Glutamatergic neuron (in vitro differentiated cells): ENCODE data around the gene KIAA1217. TPM values are rescaled to one million over a fixed set of nuclear protein-coding genes. Genes with fewer than 3 reads are reported as not detected.
A peak's percentile ranks its signal among the peaks of the same experiment; 100 is the strongest.

ENCODE experiments used
- DNase-seq: peaks from one replicate; pipeline ENCODE4 v3.0.0; 2022
- H3K27ac Mint-ChIP-seq: one replicate; pipeline ENCODE4 v1.8.0; 2020; ENCODE audit warnings: mild to moderate bottlenecking, mixed read lengths, inconsistent platforms; ENCODE audit not compliant: unreplicated experiment
- H3K27me3 Mint-ChIP-seq: one replicate; pipeline ENCODE4 v1.8.0; 2020; ENCODE audit warnings: mild to moderate bottlenecking, moderate library complexity, mixed read lengths, inconsistent platforms; ENCODE audit not compliant: unreplicated experiment
- H3K36me3 Mint-ChIP-seq: one replicate; pipeline ENCODE4 v1.8.0; 2020; ENCODE audit warnings: mild to moderate bottlenecking, mixed read lengths, inconsistent platforms; ENCODE audit not compliant: unreplicated experiment
- H3K4me1 Mint-ChIP-seq: one replicate; pipeline ENCODE4 v1.8.0; 2020; ENCODE audit warnings: mild to moderate bottlenecking, low read depth, mixed read lengths, inconsistent platforms; ENCODE audit not compliant: unreplicated experiment
- H3K4me3 Mint-ChIP-seq: one replicate; pipeline ENCODE4 v1.8.0; 2020; ENCODE audit warnings: mild to moderate bottlenecking, mixed read lengths, inconsistent platforms; ENCODE audit not compliant: unreplicated experiment
- H3K9me3 Mint-ChIP-seq: one replicate; pipeline ENCODE4 v1.8.0; 2020; ENCODE audit warnings: mild to moderate bottlenecking, moderate library complexity, mixed read lengths, inconsistent platforms; ENCODE audit not compliant: unreplicated experiment
- total RNA-seq: library from RNA; stranded (reverse); fragmentation: NEBNext Ultra II Directional; extraction: Animal tissue kit (Norgen Biotek cat#: 25700); gene quantifications from one replicate; pipeline ENCODE4 v1.2.1, GENCODE V29; 2021; ENCODE audit not compliant: unreplicated experiment
- TF ChIP-seq, protein P1 (sequence below): fragments of 200-600 bp; sonication (generic); IDR thresholded peaks from one replicate; pipeline ENCODE4 v1.5.0; 2021; ENCODE audit not compliant: partially characterized antibody, unreplicated experiment

KIAA1217 gene
- total RNA-seq, 1 donor from 2014 or later, result 4.4 TPM

DNA sequence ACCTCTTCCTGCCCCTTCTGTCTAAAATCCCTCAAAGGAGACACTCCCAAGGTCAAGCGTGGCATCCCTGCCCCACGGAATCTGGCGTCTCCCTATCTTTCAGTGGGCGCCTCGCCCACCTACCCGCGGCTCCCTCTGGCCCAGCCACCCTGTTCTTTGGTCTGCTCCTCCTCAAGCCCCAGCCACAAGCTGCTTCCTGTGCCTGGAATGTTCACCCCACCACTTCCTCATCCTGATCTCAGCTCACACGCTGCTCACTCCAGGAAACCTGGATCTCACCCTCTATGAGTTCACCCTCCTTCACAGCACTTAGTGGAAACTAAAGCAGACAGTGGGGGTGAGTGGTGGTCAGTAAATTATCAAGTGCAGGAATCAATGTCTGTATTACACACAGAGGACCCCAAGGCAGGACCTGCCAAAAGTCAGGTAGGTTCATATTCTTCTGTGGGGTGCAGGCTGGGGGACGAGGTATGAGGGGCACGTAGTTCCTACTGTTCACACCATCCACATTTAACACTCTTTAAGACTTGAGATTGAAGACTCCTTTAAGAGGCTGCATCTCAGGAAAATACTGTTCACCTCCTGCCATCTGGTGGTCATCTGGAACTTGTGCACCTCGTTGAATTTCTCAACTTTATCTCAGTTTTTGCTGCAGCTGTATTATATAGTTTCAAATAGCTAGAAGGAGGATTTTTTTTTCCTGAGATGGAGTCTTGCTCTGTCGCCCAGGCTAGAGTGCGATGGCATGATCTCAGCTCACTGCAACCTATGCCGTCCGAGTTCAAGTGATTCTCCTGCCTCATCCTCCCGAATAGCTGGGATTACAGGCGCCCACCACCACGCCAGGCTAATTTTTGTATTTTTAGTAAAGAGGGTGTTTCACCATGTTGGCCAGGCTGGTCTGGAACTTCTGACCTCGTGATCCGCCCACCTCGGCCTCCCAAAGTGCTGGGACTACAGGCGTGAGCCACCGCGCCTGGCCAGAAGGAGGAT, 348.1 kb downstream of the KIAA1217 start:
- Mint-ChIP-seq H3K36me3 (peaks cover 12% of the 10 kb centered on the region), H3K4me3 (no peak overlapping the region), H3K27me3 (no peaks in the 10 kb centered on the region), H3K9me3 (peaks cover 2% of the 10 kb centered on the region), H3K27ac (no peak overlapping the region), H3K4me1 (no peaks in the 10 kb centered on the region)
- DNase-seq, result no peak
- TF ChIP-seq, protein P1, sequence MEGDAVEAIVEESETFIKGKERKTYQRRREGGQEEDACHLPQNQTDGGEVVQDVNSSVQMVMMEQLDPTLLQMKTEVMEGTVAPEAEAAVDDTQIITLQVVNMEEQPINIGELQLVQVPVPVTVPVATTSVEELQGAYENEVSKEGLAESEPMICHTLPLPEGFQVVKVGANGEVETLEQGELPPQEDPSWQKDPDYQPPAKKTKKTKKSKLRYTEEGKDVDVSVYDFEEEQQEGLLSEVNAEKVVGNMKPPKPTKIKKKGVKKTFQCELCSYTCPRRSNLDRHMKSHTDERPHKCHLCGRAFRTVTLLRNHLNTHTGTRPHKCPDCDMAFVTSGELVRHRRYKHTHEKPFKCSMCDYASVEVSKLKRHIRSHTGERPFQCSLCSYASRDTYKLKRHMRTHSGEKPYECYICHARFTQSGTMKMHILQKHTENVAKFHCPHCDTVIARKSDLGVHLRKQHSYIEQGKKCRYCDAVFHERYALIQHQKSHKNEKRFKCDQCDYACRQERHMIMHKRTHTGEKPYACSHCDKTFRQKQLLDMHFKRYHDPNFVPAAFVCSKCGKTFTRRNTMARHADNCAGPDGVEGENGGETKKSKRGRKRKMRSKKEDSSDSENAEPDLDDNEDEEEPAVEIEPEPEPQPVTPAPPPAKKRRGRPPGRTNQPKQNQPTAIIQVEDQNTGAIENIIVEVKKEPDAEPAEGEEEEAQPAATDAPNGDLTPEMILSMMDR, result peak; percentile 68

DNA sequence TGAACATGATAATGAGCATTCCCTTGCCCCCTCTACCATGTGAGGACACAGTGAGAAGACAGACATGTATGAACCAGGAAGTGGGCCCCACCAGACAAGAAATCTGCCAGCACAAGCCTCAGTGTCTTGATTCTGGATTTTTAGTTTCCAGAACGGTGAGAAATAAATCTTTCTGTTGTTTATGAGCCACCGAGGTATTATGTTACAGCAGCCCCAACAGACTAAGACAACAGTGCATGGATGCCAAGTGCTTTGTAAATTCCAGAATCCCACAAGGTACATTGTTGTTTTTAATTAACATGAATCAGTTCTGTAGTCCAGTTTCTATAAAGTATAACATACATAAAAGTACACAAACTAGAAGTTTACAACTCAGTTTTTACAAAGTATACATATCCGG, 352.5 kb downstream of the KIAA1217 start:
- Mint-ChIP-seq H3K4me1 (no peaks in the 10 kb centered on the region), H3K4me3 (no peak overlapping the region), H3K9me3 (peaks cover 2% of the 10 kb centered on the region), H3K27me3 (no peaks in the 10 kb centered on the region), H3K27ac (no peak overlapping the region), H3K36me3 (peaks cover 12% of the 10 kb centered on the region)
- TF ChIP-seq, protein P1, result no peak
- no peak for DNase-seq

DNA sequence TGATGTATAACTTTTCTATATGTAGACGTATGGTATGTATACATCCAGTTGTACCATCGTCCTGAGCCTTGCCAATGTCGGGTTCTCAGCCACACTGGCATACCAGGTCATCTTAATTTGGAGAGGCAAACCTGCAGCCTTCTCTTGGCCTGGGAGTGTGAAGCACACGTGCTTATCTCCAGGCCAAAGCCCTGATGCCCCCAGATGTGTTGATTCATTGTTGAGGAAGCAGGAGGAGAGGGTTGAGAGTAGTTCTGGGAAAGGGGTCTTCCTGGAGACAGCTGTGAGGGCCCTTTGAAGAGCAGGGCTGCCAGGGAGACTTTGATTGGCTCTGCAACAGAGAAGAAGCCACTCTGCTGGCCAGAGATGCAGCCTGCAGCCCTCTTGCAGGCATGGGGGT, 359.1 kb downstream of the KIAA1217 start:
- Mint-ChIP-seq H3K4me3 (no peak overlapping the region), H3K27me3 (peaks cover 7% of the 10 kb centered on the region), H3K27ac (no peak overlapping the region), H3K9me3 (no peaks in the 10 kb centered on the region), H3K36me3 (peaks cover 6% of the 10 kb centered on the region), H3K4me1 (peaks cover 2% of the 10 kb centered on the region)
- DNase-seq, result no peak
- TF ChIP-seq, protein P1, result no peak

DNA sequence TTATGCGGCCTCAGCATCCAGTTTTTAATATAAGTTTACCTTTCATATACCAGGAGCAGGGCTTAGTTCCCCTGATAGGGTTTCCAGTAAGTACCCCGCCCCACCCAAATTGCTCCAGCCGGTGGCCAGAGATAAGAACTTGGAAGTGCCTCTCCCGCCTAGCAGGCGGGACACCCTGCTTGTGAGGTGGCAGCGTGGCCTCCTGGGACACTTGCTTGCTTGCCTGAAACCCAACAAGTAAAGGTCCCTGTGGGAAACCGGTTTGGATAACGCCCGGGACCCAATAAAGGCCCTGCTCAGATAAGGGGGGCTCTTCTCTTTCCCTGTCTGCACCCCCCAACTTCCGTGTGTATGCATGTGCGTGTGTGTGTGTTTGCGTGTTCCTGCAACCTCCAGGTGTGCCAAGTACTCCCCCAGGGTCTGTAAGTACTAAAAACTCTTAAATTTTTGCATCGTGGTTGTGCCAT, 360.4 kb downstream of the KIAA1217 start:
- no peak overlapping the region for H3K27ac Mint-ChIP-seq
- TF ChIP-seq, protein P1, result no peak
- peaks cover 2% of the 10 kb centered on the region for H3K4me1 Mint-ChIP-seq
- no peaks in the 10 kb centered on the region for H3K9me3 Mint-ChIP-seq
- H3K36me3 Mint-ChIP-seq, result peaks cover 6% of the 10 kb centered on the region
- DNase-seq, result no peak
- H3K4me3 Mint-ChIP-seq, result no peak overlapping the region
- peaks cover 7% of the 10 kb centered on the region for H3K27me3 Mint-ChIP-seq
